ENCODE data around the gene CHRNB2.

DNA sequence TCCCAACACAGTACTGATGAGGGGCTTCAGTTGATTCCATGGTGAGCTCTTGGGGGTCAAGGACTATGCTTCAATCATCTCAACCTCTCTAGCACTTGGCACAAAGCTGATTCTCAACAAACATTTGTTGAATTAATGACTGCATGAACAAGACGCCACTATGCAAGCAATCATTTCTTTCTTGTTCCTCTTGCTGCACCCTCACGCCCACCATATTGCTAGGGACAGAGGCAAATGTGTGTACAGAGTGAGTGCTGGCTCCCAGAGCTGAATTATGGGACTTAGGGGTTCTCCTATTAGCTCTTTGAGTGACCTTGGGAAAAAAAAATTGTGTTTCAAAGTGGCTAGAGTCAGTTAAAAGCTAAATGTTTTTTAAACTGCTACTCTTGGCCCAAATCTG, 38.0 kb downstream of the CHRNB2 start:
- TF ChIP-seq, protein P1, sequence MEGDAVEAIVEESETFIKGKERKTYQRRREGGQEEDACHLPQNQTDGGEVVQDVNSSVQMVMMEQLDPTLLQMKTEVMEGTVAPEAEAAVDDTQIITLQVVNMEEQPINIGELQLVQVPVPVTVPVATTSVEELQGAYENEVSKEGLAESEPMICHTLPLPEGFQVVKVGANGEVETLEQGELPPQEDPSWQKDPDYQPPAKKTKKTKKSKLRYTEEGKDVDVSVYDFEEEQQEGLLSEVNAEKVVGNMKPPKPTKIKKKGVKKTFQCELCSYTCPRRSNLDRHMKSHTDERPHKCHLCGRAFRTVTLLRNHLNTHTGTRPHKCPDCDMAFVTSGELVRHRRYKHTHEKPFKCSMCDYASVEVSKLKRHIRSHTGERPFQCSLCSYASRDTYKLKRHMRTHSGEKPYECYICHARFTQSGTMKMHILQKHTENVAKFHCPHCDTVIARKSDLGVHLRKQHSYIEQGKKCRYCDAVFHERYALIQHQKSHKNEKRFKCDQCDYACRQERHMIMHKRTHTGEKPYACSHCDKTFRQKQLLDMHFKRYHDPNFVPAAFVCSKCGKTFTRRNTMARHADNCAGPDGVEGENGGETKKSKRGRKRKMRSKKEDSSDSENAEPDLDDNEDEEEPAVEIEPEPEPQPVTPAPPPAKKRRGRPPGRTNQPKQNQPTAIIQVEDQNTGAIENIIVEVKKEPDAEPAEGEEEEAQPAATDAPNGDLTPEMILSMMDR (IDR thresholded peaks at IDR 0.05; ENCODE audit: extremely low read depth in 1 of 2, insufficient read depth in 1 of 2, low read depth in 1 of 2, low read length in 2 of 2), result no peak
- TF ChIP-seq MYC (IDR thresholded peaks at IDR 0.05; ENCODE audit: low read depth, low read length), result no peak
